Stimulated activated CD4-positive, alpha-beta T cell treated with anti-CD3 and anti-CD28 coated beads, Interleukin-12 subunit alpha, Interleukin-12 subunit beta, amount 100 ng/mL, for 24 hours (primary cell): ENCODE measurements around the gene PTPN22.

Source experiments
- DNase-seq, 2 experiments: peaks; one replicate each; pipeline ENCODE4 v3.0.0-alpha.2; 2020; ENCODE audit warnings: low read depth in 2 of 2

The PTPN22 gene

GRCh38 chr1:113887402-113888175 lies 16.1 kb upstream of the PTPN22 start, which contains the start of gene BCL2L15:
Gene BCL2L15, minus strand, starts transcription at chr1:113887581. Its CDS starts 206 bp downstream, at chr1:113887375.
- no peak for DNase-seq

- no peak for DNase-seq
These were observed 15.2 kb upstream of the PTPN22 start for GRCh38 chr1:113886417-113887401.

GRCh38 chr1:113881661-113882060 lies 10.1 kb upstream of the PTPN22 start:
- DNase-seq, result no peak

- no peak for DNase-seq
These were observed 8.2 kb upstream of the PTPN22 start for GRCh38 chr1:113879739-113880038.

GRCh38 chr1:113876176-113876575 lies 4.7 kb upstream of the PTPN22 start:
- DNase-seq, result no peak

- DNase-seq, result no peak
These were observed 4.2 kb upstream of the PTPN22 start for GRCh38 chr1:113875714-113876113.

GRCh38 chr1:113874012-113874879 lies 2.7 kb upstream of the PTPN22 start:
- no peak for DNase-seq

- no peak for DNase-seq
These were observed 865 bp upstream of the PTPN22 start for GRCh38 chr1:113872219-113872935.

GRCh38 chr1:113870778-113871177 lies 734 bp downstream of the PTPN22 start:
- DNase-seq, result no peak

- no peak for DNase-seq
These were observed 3.0 kb downstream of the PTPN22 start for GRCh38 chr1:113868387-113869083.

- DNase-seq, result no peak
These were observed 9.9 kb downstream of the PTPN22 start for GRCh38 chr1:113861641-113862040.

GRCh38 chr1:113860891-113861290 lies 10.6 kb downstream of the PTPN22 start:
- DNase-seq, result no peak

- no peak for DNase-seq
These were observed 11.9 kb downstream of the PTPN22 start for GRCh38 chr1:113859478-113860175.

- DNase-seq, result no peak
These were observed 12.5 kb downstream of the PTPN22 start for GRCh38 chr1:113858982-113859381.

- DNase-seq, result no peak
These were observed 13.1 kb downstream of the PTPN22 start for GRCh38 chr1:113858418-113858817.

GRCh38 chr1:113857776-113858175 lies 13.7 kb downstream of the PTPN22 start:
- DNase-seq, result no peak

- no peak for DNase-seq
These were observed 15.1 kb downstream of the PTPN22 start for GRCh38 chr1:113856401-113856790.

- no peak for DNase-seq
These were observed 15.7 kb downstream of the PTPN22 start for GRCh38 chr1:113855630-113856400.

- no peak for DNase-seq
These were observed 17.3 kb downstream of the PTPN22 start for GRCh38 chr1:113854234-113854633.
